GM12891 (cell line): ENCODE data around the gene S100Z.

ENCODE experiments used
- POLR2A ChIP-seq: IDR thresholded peaks from 2 replicates; pipeline ENCODE4 v1.6.1; 2011; ENCODE audit warnings: low read depth, low read length, control low read depth
- POLR2AphosphoS5 ChIP-seq: IDR thresholded peaks from 2 replicates; pipeline ENCODE4 v1.6.1; 2011; ENCODE audit warnings: low read depth, low read length, control low read depth
- TAF1 ChIP-seq: IDR thresholded peaks from 2 replicates; pipeline ENCODE4 v1.6.1; 2011; ENCODE audit warnings: low read depth, low read length, control low read depth

GRCh38 chr5:76946090-76946489 lies 96.3 kb downstream of the S100Z start:
- TF ChIP-seq TAF1 (no peak), POLR2A (no peak), POLR2AphosphoS5 (no peak)
